ENCODE measurements around the gene RPRD1B.

GRCh38 chr20:38046572-38046971 is 13.0 kb downstream of the RPRD1B start:
- no peak for TF ChIP-seq CTCF (IDR thresholded peaks at IDR 0.05; ENCODE audit: control extremely low read depth in 1 of 3, insufficient read depth in 1 of 3, low read depth in 1 of 3, low read length in 3 of 3)
- TF ChIP-seq USF2 (IDR thresholded peaks at IDR 0.05; ENCODE audit: low read length) = no peak
- no peak for TF ChIP-seq CREB1 (IDR thresholded peaks at IDR 0.05)
- no peak for TF ChIP-seq HDAC6 (IDR thresholded peaks at IDR 0.05; ENCODE audit: low read depth, low read length)
- no peak for TF ChIP-seq KDM1A (IDR thresholded peaks at IDR 0.05; ENCODE audit: borderline replicate concordance, low read length)
